Renal cortex interstitium (tissue), 11 donors: ENCODE data around the gene FMO1. TPM values are rescaled to one million over a fixed set of nuclear protein-coding genes. Genes with fewer than 3 reads are reported as not detected.

Experiments
- DNase-seq, 11 donors: peaks; one replicate each; pipeline ENCODE4 v3.0.0-alpha.2; 2013; ENCODE audit warnings: low read depth in 9 of 11, low spot score in 4 of 11; ENCODE audit errors: extremely low read depth in 1 of 11
- polyA plus RNA-seq, 3 donors: library from polyadenylated mRNA; unstranded; fragments of 120-200 nt; gene quantifications; one replicate each; pipeline ENCODE4 v1.2.1, GENCODE V29; 2013; ENCODE audit not compliant: insufficient read length in 3 of 3

The FMO1 gene
- polyA plus RNA-seq, 3 donors = 182 to 233 (median 219) TPM

- DNase-seq = no peak
Observed at GRCh38 chr1:171300401-171300800, 52.1 kb downstream of the FMO1 start.

GRCh38 chr1:171310661-171311087 is 62.4 kb downstream of the FMO1 start:
- no peak for DNase-seq

DNA sequence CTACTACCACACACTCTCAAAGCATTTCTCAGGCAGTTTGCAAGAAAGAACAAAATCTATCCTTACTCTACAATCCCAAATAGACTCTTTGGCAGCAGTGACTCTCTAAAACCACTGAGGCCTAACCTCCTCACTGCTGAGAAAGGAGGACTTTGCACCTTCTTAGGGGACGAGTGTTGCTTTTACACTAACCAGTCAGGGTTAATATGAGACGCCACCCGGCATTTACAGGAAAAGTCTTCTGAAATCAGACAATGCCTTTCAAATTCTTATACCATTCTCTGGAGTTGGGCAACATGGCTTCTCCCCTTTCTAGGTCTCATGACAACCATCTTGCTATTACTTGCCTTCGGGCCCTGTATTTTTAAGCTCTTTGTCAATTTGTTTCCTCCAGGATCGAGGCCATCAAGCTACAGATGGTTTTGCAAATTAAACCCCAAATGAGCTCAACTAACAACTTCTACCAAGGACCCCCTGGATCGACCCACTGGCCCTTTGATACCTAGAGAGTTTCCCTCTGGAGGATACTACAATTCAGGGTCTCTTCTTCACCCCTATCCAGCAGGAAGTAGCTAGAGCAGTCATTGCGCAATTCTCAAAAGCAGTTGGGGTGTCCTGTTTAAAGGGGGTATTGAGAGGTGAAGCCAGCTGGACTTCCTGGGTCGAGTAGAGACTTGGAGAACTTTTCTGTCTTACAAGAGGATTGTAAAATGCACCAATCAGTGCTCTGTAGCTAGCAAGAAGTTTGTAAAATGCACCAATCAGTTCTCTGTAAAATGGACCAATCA is 63.7 kb downstream of the FMO1 start:
- DNase-seq = peak in 1 of 11 donors; percentile 9

DNA sequence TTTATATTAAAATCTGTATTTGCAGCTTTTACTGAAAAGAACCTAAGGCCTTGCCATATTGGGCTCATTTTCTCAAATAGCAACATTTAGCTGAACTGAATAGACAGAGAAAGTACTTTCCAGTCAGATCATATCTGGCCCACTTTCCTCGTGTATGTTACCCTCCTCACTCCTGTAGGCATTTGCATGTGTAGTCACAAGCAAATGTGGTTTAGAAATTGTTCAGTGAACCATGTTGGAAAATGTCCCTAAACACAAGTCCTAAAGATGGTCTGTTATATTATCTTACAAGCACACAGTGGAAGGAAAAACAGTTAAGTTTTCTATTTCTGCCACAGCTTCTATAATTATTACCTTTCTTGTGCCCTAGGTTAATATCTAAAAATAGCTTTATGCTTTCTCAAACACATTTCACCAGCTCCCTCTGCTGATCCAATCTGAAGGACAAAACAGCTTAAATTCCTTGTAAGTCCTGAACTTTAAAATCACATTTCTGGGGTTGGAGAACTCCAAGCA is 65.1 kb downstream of the FMO1 start:
- DNase-seq = no peak

GRCh38 chr1:171313835-171314320 is 65.6 kb downstream of the FMO1 start, which contains the start of gene FMO4:
Gene FMO4 (plus strand): TSS chr1:171314183. CDS start chr1:171319826, 5,643 bp downstream.
- peak; percentile 93 to 99 (median 97) for DNase-seq

GRCh38 chr1:171329251-171329650 is 81.0 kb downstream of the FMO1 start:
- DNase-seq = no peak

GRCh38 chr1:171334024-171334640 is 85.8 kb downstream of the FMO1 start:
- no peak for DNase-seq

Other genes with a start within 250 kb of the FMO1 start
- under 1 TPM; 0.12 to 0.17 (median 0.12) TPM for gene FMO3, start 157.6 kb upstream of the FMO1 start, polyA plus RNA-seq
- gene FMO2, start 63.2 kb upstream of the FMO1 start, polyA plus RNA-seq = 1 to 10 TPM in 2 of 3 donors, under 1 TPM in 1; 0.46 to 2.8 (median 1.4) TPM
- gene FMO4, start 65.7 kb downstream of the FMO1 start, polyA plus RNA-seq = 10 to 100 TPM; 15.4 to 25.4 (median 20.6) TPM
- 100 to 1,000 TPM; 131 to 139 (median 135) TPM for gene PRRC2C, start 237.0 kb downstream of the FMO1 start, polyA plus RNA-seq